ENCODE results near the gene TUBGCP6.

DNA sequence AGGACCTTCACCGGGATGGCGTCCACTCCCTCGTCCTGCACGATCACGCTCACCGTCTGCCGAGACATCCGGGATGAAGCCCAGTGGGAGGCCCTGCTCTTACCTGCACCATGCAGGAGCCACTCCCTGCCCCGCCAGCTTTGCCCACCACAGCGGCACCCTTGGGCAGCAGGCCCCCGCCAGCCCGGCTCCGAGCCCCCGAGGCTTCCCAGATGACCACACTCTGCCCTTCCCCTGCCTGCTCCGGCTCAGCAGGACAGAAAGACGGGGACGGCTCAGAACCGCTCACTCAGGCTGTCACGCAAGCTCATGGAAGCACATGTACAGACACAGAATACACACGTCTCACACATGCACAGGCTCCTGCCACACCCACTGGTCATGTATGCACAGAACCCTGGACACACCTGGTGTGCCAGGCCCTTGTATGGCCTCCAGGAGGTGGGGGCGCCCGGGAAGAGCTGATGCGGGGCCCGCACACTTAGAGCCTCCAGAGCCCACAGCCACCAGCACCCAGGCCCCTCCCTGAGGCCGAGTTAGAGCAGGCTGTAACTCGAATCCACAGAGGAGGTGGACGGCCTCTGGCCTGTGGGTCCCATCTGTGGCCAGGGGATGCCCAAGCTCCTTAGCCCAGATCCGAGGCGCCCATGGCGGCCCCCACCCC lies 34.3 kb upstream of the TUBGCP6 start:
- TF ChIP-seq EZH2 (IDR thresholded peaks at IDR 0.05) (no peak), FOXP2 (optimal IDR thresholded peaks at IDR 0.05; ENCODE audit: control extremely low read depth, extremely low read length, insufficient read depth) (no peak)
